Testis (tissue), 3 donors: ENCODE measurements around the gene NUDT3. TPM values are rescaled to one million over a fixed set of nuclear protein-coding genes. Genes with fewer than 3 reads are reported as not detected.

ENCODE experiments used
- DNase-seq: peaks from one replicate; pipeline ENCODE4 v3.0.0-alpha.2; 2019
- H3K27ac ChIP-seq, 2 donors: fragments of 200-600 bp; sonication (generic); one replicate each; pipeline ENCODE4 v1.5.1; 2019
- H3K27me3 ChIP-seq: fragments of 200-600 bp; sonication (generic); one replicate; pipeline ENCODE4 v1.5.1; 2019
- H3K36me3 ChIP-seq: fragments of 200-600 bp; sonication (generic); one replicate; pipeline ENCODE4 v1.5.1; 2017; ENCODE audit warnings: low read depth; ENCODE audit errors: missing control alignments
- H3K4me1 ChIP-seq: fragments of 200-600 bp; sonication (generic); one replicate; pipeline ENCODE4 v1.5.1; 2019
- H3K4me3 ChIP-seq, 2 donors: fragments of 200-600 bp; sonication (generic); one replicate each; pipeline ENCODE4 v1.5.1; 2017 to 2019
- H3K9me3 ChIP-seq: fragments of 200-600 bp; sonication (generic); one replicate; pipeline ENCODE4 v1.5.1; 2017
- CTCF ChIP-seq, 3 experiments: fragments of 450-650 bp in 2 of 3; fragments of 200-600 bp in 1 of 3; sonication (generic) in 1 of 3; IDR thresholded peaks; one replicate each; pipeline ENCODE4 v1.5.1; 2016 to 2019; ENCODE audit warnings: antibody characterized with exemption in 3 of 3, mild to moderate bottlenecking in 2 of 3, moderate library complexity in 1 of 3
- POLR2A ChIP-seq: fragments of 450-650 bp; IDR thresholded peaks from one replicate; pipeline ENCODE4 v1.6.1; 2017; ENCODE audit warnings: antibody characterized with exemption, mild to moderate bottlenecking, moderate library complexity
- WGBS, 2 donors: methylation state at CpG; one replicate each; pipeline ENCODE4 v1.1.5; 2018; 5-methylcytosine and 5-hydroxymethylcytosine counted together
- intact Hi-C: fragments of 100-400 bp; cut with DNase I; formaldehyde crosslinking; loops from one replicate; pipeline ENCODE4 v1.15.1; 2023; ENCODE audit warnings: low total_unique reads
- polyA plus RNA-seq: library from polyadenylated mRNA; stranded (reverse); fragments of 350-450 nt; fragmentation: Illumina TruSeq; extraction: RNeasy Lipid Tissue Mini Kit (QIAGEN cat#74804); gene quantifications from one replicate; pipeline ENCODE4 v1.2.3, GENCODE V29; 2014; ENCODE audit warnings: low read depth, low replicate concordance; ENCODE audit not compliant: insufficient read depth
- total RNA-seq, 2 donors: library from RNA; depleted of rRNA; stranded (reverse); fragments of >200 nt; gene quantifications; one replicate each; pipeline ENCODE4 v1.2.3, GENCODE V29; 2016

NUDT3 gene
- total and polyA plus RNA-seq, 3 donors from 2014 or later = 18.7 to 28.3 (median 24.0) TPM

GRCh38 chr6:34385793-34386195 is 6.7 kb downstream of the NUDT3 start:
- WGBS, 2 donors = 84 to 96% methylated on average over 3 of the region's 3 CpGs
- Histone ChIP-seq H3K4me1 (peaks cover 23% of the 10 kb centered on the region), H3K27ac (no peak overlapping the region), H3K4me3 (no peak overlapping the region), H3K27me3 (no peaks in the 10 kb centered on the region), H3K36me3 (no peaks in the 10 kb centered on the region), H3K9me3 (no peaks in the 10 kb centered on the region)
- intact Hi-C loops = no loop called here
- TF ChIP-seq CTCF (IDR thresholded peaks at IDR 0.05) = no peak
- no peak for TF ChIP-seq POLR2A
- no peak for DNase-seq

GRCh38 chr6:34384321-34385153 is 7.9 kb downstream of the NUDT3 start:
- TF ChIP-seq POLR2A (no peak), CTCF (IDR thresholded peaks at IDR 0.05) (no peak)
- Histone ChIP-seq H3K4me3 (no peak overlapping the region), H3K36me3 (no peaks in the 10 kb centered on the region), H3K9me3 (no peaks in the 10 kb centered on the region), H3K27ac (peak overlapping the region; percentile 32 to 75), H3K27me3 (no peaks in the 10 kb centered on the region), H3K4me1 (peaks cover 17% of the 10 kb centered on the region)
- intact Hi-C loops = no loop called here
- WGBS, 2 donors = 60 to 77% methylated on average over 5 of the region's 5 CpGs
- DNase-seq = no peak

- H3K27ac ChIP-seq = peak overlapping the region; percentile 32 to 75
- intact Hi-C loops = no loop called here
These were observed 8.7 kb downstream of the NUDT3 start for GRCh38 chr6:34383656-34384320.

GRCh38 chr6:34383161-34383631 is 9.3 kb downstream of the NUDT3 start:
- Histone ChIP-seq H3K4me1 (peaks cover 17% of the 10 kb centered on the region), H3K27me3 (no peaks in the 10 kb centered on the region), H3K9me3 (no peaks in the 10 kb centered on the region), H3K4me3 (no peak overlapping the region), H3K27ac (peak overlapping the region; percentile 32 to 75), H3K36me3 (no peaks in the 10 kb centered on the region)
- 44 to 69% methylated on average over 3 of the region's 3 CpGs for WGBS, 2 donors
- peak; percentile 40 for DNase-seq
- TF ChIP-seq CTCF (IDR thresholded peaks at IDR 0.05) = no peak
- no peak for TF ChIP-seq POLR2A
- intact Hi-C loops = no loop called here

More at GRCh38 chr6:34383656-34384320, 8.7 kb downstream of the NUDT3 start:
- Histone ChIP-seq H3K4me1 (peaks cover 17% of the 10 kb centered on the region), H3K36me3 (no peaks in the 10 kb centered on the region), H3K27me3 (no peaks in the 10 kb centered on the region), H3K9me3 (no peaks in the 10 kb centered on the region), H3K4me3 (no peak overlapping the region)
- DNase-seq = no peak
- TF ChIP-seq POLR2A (no peak), CTCF (IDR thresholded peaks at IDR 0.05) (no peak)
- WGBS, 2 donors = 52 to 59% methylated on average over 6 of the region's 6 CpGs
